NCI-H2196 treated with DMSO at 0.1 percent for 48 hours (cell line): ENCODE data around the gene FIBCD1.
"Not testable (repeated sequence)": the region's sequence is repeated elsewhere in the genome, so short reads cannot be mapped to it uniquely, and the experiment has no call there.

Experiments used
- DNase-seq: peaks from one replicate; lab custom pipeline; 2025; ENCODE audit not compliant: unreplicated experiment; lab: John Stamatoyannopoulos, UW

FIBCD1 gene

GRCh38 chr9:130973686-130974281, 34.7 kb upstream of the FIBCD1 start:
- DNase-seq = no peak

DNA sequence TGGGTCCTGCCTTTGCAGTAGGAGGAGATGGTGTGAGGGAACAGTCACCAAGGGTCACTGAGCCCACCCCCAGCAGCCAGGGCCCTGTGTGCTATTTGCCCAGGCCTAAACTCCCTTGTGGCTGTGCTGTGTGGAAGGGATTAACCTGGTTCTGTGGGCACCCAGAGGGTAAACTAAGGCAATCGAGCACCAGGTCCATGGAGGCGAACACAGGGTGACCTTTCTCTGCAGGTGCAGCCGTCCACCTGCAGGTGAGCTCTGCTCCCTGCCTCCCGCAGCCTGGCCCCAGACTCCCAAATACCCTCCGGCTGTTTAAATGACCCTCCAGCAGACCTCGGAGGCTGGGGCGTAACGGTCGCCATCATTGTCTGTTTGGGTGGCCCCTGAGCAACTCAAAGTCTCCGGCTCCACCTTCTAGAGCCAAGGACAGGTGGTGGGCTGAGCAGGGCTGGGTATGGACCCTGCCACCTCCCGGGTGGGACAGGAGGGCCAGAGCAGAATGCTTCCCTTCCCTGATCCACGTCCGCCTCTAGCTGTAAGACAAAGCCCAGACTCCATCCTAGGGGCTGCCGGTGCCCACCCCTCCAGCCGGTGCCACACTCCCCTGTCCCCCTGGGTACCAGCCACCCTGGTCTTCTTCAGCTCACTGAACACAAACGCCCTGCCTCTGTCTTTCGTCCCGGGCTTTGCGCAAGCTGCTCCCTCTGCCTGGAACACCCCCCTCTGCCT, 34.1 kb upstream of the FIBCD1 start:
- DNase-seq = no peak

DNA sequence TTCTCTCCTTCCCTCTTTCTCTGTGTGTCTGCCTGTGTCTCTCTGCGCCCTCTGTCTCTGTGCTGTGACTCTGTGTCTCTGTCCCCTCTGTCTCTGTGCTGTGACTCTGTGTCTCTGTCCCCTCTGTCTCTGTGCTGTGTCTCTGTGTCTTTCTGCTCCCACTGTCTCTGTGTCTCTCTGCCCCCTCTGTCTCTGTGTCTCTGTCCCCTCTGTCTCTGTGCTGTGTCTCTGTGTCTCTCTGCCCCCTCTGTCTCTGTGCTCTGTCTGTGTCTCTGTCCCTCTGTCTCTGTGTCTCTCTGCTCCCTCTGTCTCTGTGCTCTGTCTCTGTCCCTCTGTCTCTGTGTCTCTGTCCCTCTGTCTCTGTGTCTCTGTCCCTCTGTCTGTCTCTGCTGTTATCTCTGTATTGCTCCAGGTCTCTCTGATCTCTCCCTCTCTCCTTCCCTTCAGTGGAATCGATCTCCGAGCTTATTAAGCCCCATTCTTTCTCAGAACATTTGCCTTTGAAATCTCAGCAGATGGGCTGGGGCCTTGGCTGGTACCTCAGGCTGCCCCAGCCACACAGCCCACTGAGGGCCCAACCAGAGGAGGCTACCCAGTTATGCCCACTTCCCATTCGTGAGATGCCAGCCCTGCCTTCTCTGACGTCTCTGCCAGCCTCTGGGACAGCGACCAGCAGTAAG, 33.4 kb upstream of the FIBCD1 start:
- no peak for DNase-seq

DNA sequence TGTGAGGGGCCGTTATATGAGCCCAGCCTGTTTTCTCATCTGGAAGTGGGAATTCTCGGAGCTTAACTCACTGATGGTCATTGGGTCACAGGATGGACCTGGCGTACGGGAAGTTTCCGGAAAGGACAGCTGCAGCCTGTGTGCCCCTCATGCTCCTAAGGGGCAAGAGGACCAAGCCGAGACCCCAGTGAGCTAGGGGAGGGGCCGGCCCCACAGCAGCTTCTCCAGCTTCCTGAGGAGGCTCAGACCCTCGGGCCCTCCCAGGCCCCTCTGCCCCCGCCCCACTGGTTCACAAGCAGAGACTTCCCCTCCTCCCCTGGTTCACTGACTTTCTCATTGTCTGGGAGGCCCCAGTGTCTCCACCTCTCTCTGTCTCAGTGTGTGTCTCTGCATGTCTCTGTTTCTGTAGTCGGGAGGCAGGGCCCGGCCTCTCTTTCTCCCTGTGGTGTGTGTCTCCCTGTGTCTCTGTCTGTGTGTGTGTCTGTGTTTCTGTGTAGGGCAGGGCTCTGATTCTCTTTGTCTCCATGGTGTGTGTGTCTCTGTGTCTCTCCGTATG, 32.3 kb upstream of the FIBCD1 start:
- no peak for DNase-seq

GRCh38 chr9:130970855-130971254, 31.8 kb upstream of the FIBCD1 start:
- no peak for DNase-seq

DNA sequence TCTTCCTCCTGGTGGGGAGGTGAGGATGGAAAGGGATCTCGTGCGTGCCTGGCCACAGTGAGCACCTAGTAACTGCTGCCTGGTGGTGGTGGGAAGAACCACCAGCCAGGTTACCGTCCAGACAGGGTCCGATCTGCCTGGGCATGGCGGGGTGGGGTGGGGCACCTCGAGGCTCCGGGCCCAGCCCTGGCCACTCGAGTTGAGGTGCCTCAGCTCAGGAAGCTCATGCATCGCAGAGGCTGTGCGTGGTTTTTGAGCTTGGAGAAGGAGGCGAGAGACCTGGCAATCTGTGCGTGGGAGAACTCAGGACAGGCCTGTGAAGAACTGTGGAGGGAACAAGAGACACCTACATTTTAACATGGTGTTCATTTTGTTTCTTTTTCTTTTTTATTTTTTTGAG, 31.0 kb upstream of the FIBCD1 start:
- no peak for DNase-seq

GRCh38 chr9:130965680-130966079, 26.6 kb upstream of the FIBCD1 start:
- DNase-seq = no peak

GRCh38 chr9:130963916-130964315, 24.9 kb upstream of the FIBCD1 start:
- DNase-seq = no peak

GRCh38 chr9:130963337-130963908, 24.4 kb upstream of the FIBCD1 start:
- DNase-seq = no peak

GRCh38 chr9:130962418-130963316, 23.6 kb upstream of the FIBCD1 start:
- no peak for DNase-seq

DNA sequence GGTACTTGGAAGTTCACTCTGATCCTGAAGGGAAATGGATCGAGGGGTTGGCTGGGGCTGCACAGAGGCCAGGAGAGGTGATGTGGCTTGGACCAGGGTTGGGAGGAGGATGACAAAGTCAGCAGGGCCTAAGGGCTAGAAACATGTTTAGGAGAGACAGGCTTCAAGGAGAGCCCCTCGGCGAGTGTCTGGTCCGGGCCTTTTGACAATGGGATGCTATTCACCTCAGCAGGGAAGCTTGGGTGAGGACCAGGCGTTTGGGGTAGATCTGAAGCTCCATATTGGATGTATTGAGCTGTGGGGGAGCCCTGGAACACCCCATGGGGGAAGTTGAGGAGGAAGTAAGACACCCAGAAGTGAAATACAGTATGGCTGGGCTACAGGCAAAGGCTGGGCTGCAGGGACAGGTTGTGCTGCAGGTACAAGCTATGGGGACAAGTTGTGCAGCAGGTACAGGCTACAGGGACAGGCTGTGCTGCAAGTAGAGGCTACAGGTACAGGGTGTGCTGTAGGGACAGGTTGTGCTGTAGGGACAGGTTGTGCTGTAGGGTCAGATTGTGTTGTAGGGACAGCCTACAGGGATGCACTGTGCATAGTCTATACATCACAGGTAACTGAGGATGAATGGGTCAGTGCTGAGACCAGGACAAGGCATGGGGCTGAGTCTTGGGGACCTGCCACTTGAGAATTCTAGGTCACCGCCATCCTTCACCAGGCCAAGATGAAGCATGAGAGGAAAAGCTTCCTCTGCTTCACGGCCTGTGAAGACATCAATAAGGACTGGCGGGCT, 22.7 kb upstream of the FIBCD1 start:
- no peak for DNase-seq

DNA sequence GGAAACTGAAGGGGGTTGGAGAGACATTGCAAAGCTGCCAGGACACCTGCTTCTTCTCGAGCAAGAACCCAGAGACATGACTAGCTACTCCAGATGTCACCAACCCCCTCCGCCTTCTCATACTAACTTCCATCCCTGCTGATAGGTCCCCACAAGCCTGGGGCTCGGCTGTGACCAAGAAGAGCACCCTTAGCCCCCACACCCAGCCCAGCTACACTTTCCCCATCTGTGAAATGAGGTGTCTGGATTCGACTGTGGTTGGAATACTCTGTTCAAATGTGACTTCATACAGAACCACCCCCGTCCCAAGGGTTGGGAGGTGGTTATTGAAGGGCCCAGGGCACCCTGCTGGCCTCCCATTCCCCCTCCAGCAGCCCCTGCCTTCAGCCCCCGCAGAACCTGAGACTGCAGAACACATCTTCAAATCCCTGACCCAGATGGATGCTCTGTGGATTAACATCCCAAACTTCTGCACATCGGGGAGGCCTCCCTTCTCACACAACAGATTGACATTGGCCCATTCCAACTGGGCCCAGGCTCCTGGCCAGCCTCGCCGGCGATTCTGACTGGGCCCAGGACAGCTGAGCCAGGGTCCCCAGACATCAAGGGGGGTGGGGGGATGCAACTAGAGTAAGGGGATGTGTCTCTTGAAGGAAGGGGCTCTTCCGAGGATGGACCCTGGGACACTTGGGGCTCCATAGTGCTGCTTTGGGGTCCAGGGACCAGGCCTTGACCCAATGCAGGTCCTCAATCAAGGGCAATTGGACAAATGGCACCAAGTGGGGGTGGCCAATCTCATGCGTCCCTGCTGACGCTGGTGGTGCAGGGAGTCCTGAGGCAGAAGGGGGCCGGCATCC, 21.7 kb upstream of the FIBCD1 start:
- no peak for DNase-seq

- DNase-seq = no peak
Measured at GRCh38 chr9:130959809-130960334, 20.8 kb upstream of the FIBCD1 start.

DNA sequence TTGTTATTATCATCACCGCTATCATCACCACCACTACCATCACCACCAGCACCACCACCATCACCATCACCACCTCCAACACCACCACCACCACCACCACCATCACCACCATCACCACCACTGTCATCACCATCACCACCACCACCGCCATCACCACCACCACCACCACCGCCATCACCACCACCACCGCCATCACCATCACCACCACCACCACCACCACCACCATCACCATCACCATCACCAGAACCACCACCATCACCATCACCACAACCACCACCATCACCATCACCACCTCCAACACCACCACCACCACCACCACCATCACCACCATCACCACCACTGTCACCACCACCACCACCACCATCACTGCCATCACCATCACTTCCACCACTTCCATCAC, 19.5 kb upstream of the FIBCD1 start:
- not testable (repeated sequence) for DNase-seq

DNA sequence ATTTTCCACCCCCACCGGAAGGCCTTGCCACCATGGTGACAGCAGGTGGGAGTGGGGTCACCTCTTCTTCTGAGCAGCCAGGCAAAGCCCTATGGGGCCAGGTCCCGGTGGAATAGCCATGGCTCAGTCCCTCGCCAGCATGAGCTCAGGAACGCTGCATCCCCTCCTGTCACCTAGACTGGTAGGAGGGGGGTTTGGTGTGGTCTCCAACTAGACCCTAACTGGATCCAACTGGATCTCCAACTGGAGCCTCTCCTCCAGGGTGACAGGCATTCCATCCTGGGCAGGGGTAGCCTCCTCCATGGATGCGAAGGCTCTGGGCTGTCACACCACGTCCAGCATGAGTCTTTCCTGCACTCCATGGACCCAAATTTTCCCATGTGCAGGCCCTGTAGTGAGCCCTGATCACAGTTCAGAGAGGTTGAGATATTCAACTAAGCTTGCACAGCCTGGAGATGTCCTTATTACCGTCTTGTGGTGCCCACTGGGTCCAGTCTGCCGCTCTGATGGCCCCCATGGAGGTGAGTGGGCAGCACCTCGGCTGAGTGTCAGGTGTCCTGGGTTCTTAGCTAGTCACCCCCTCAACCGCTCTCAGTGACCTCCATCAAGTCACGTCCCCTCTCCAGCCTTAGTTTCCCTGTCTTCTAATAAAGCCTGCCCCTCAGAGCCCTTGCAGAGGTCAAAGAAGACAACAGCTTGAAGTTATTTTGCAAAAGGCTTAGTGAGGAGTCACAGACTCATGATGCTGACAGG, 18.6 kb upstream of the FIBCD1 start:
- DNase-seq = no peak

- no peak for DNase-seq
Measured at GRCh38 chr9:130956636-130957450, 17.8 kb upstream of the FIBCD1 start.

GRCh38 chr9:130955947-130956621, 17.0 kb upstream of the FIBCD1 start:
- no peak for DNase-seq
